GM12878 (cell line): ENCODE measurements around the gene NAMPT. TPM values are rescaled to one million over a fixed set of nuclear protein-coding genes. Genes with fewer than 3 reads are reported as not detected.
A peak's percentile ranks its signal among the peaks of the same experiment; 100 is the strongest.

Experiments used
- ATAC-seq: fragments of 200-7000 bp; cut with Tn5 transposase; 3 replicates; pipeline ENCODE4 v1.9.1; 2020; ENCODE audit warnings: mild to moderate bottlenecking, moderate library complexity
- BruUV-seq: library from RNA; stranded (reverse); fragments of 400-500 nt; replicated peaks from 2 replicates; lab custom pipeline; 2021; lab: Mats Ljungman, UMichigan
- CTCF ChIA-PET: fragments of 300-600 bp; sonication (Branson Sonifier 250); formaldehyde crosslinking; extraction: SDS; loops from one replicate; lab custom pipeline; 2021; ENCODE audit warnings: inconsistent platforms; lab: Yijun Ruan, JAX
- POLR2A ChIA-PET: fragments of 350-600 bp; formaldehyde crosslinking; extraction: SDS; loops from one replicate; lab custom pipeline; 2021; ENCODE audit warnings: inconsistent platforms; lab: Charles Lee
- RAD21 ChIA-PET: fragments of 300-600 bp; sonication (Branson Sonifier 250); formaldehyde crosslinking; loops from one replicate; lab custom pipeline; 2023; ENCODE audit warnings: antibody characterized with exemption; ENCODE audit not compliant: unreplicated experiment; lab: Charles Lee
- SMC1A ChIA-PET: fragments of 300-600 bp; sonication (Branson Sonifier 250); formaldehyde crosslinking; loops from one replicate; lab custom pipeline; 2023; ENCODE audit not compliant: unreplicated experiment, uncharacterized antibody; lab: Charles Lee
- DNase-seq: peaks from one replicate; pipeline ENCODE4 v3.0.0-alpha.2; 2011; ENCODE audit warnings: low read depth, low spot score
- FAIRE-seq: peaks from 3 replicates; lab custom pipeline; 2011; peaks lifted over from hg19 to GRCh38; lab: Jason Lieb, UNC
- H2AFZ ChIP-seq: 2 replicates; pipeline ENCODE4 v1.6.0; 2011; ENCODE audit warnings: low read depth, low read length, control low read depth; ENCODE audit not compliant: control insufficient read depth
- H3K27ac ChIP-seq: 2 replicates; pipeline ENCODE4 v1.5.1; 2011; ENCODE audit warnings: control low read depth; ENCODE audit not compliant: control insufficient read depth, insufficient read depth
- H3K27me3 ChIP-seq, 2 experiments: replicated peaks in 1 of 2; 2 replicates each; pipeline versions ENCODE4 v1.6.0 to v1.6.1; 2011; ENCODE audit warnings: low read length in 1 of 2; ENCODE audit not compliant: control insufficient read depth in 2 of 2, insufficient read depth in 2 of 2
- H3K36me3 ChIP-seq, 2 experiments: 2 replicates each; pipeline ENCODE4 v1.5.1; 2011; ENCODE audit warnings: low read length in 1 of 2; ENCODE audit not compliant: control insufficient read depth in 2 of 2, insufficient read depth in 2 of 2
- H3K4me1 ChIP-seq: 2 replicates; pipeline ENCODE4 v1.6.1; 2011; ENCODE audit warnings: mild to moderate bottlenecking, low read length, moderate library complexity, mixed read lengths; ENCODE audit not compliant: control insufficient read depth, insufficient read depth
- H3K4me2 ChIP-seq: 2 replicates; pipeline ENCODE4 v1.6.0; 2011; ENCODE audit warnings: control low read depth; ENCODE audit not compliant: control insufficient read depth, insufficient read depth
- H3K4me3 ChIP-seq: fragments of 200-600 bp; sonication (generic); 2 replicates; pipeline ENCODE4 v1.5.1; 2016
- H3K79me2 ChIP-seq: 2 replicates; pipeline ENCODE4 v1.6.0; 2011; ENCODE audit warnings: low read length; ENCODE audit not compliant: control insufficient read depth, insufficient read depth
- H3K9ac ChIP-seq: 2 replicates; pipeline ENCODE4 v1.8.0; 2011; ENCODE audit warnings: low read length, control low read depth, mixed read lengths; ENCODE audit not compliant: control insufficient read depth, insufficient read depth
- H3K9me3 ChIP-seq: replicated peaks from 3 replicates; pipeline ENCODE4 v1.5.1; 2011; ENCODE audit warnings: mild to moderate bottlenecking, low read length; ENCODE audit not compliant: control insufficient read depth, insufficient read depth
- H4K20me1 ChIP-seq: 2 replicates; pipeline ENCODE4 v1.6.0; 2011; ENCODE audit not compliant: control insufficient read depth, insufficient read depth
- BRCA1 ChIP-seq: IDR thresholded peaks from 2 replicates; pipeline ENCODE4 v1.6.1; 2011; ENCODE audit warnings: low read depth, low read length, improper control_type of control experiment
- CBFB ChIP-seq: IDR thresholded peaks from 2 replicates; pipeline ENCODE4 v1.6.1; 2016; ENCODE audit warnings: antibody characterized with exemption, low read depth
- CREM ChIP-seq: IDR thresholded peaks from 2 replicates; pipeline ENCODE4 v1.6.1; 2014; ENCODE audit warnings: antibody characterized with exemption, low read depth
- ESRRA ChIP-seq: IDR thresholded peaks from 2 replicates; pipeline ENCODE4 v1.6.1; 2012; ENCODE audit warnings: mild to moderate bottlenecking, low read length, improper control_type of control experiment
- IRF4 ChIP-seq: IDR thresholded peaks from 2 replicates; pipeline ENCODE4 v1.6.1; 2011; ENCODE audit warnings: low read depth, low read length
- NFIC ChIP-seq: IDR thresholded peaks from 2 replicates; pipeline ENCODE4 v1.6.1; 2012; ENCODE audit warnings: low read depth, mild to moderate bottlenecking, inconsistent platforms, low read length, moderate library complexity
- POLR2AphosphoS5 ChIP-seq: IDR thresholded peaks from 2 replicates; pipeline ENCODE4 v1.6.1; 2011; ENCODE audit warnings: mild to moderate bottlenecking, low read length, inconsistent platforms
- RBBP5 ChIP-seq: fragments of 200-600 bp; sonication (generic); conservative IDR thresholded peaks from 2 replicates; pipeline ENCODE4 v1.6.1; 2016
- SUPT20H ChIP-seq: IDR thresholded peaks from 2 replicates; pipeline ENCODE4 v1.6.1; 2011; ENCODE audit warnings: low read depth, mild to moderate bottlenecking, low read length, moderate library complexity, borderline replicate concordance; ENCODE audit not compliant: control insufficient read depth
- SUZ12 ChIP-seq: fragments of 200-600 bp; sonication (generic); IDR thresholded peaks from one replicate; pipeline ENCODE4 v1.6.1; 2018; ENCODE audit warnings: antibody characterized with exemption, mild to moderate bottlenecking; ENCODE audit not compliant: unreplicated experiment
- TCF12 ChIP-seq: IDR thresholded peaks from 2 replicates; pipeline ENCODE4 v1.6.1; 2011; ENCODE audit warnings: low read depth, mild to moderate bottlenecking, low read length
- WGBS: methylation state at CpG from one replicate; pipeline ENCODE4 v1.1.6; 2016; ENCODE audit warnings: low lambda C conversion rate; ENCODE audit not compliant: insufficient replicate concordance, insufficient coverage; ENCODE audit errors: missing lambda C conversion rate; 5-methylcytosine and 5-hydroxymethylcytosine counted together
- in situ Hi-C: fragments of 300-500 bp; cut with MboI; formaldehyde crosslinking; loops from 9 replicates; pipeline ENCODE4 v1.14.3; 2018; ENCODE audit warnings: mixed read lengths
- intact Hi-C: fragments of 100-400 bp; cut with micrococcal nuclease; formaldehyde crosslinking; loops from one replicate; pipeline ENCODE4 v1.14.2; 2022; ENCODE audit not compliant: unreplicated experiment
- polyA plus RNA-seq, 11 experiments: library from polyadenylated mRNA; depleted of rRNA in 4 of 11; unstranded in 6 of 11; stranded (reverse) in 5 of 11; fragments of >200 nt; fragmentation: Nextera tagmentation in 4 of 11; fragmentation: Illumina TruSeq in 1 of 11; extraction: Ambion mirVana in 4 of 11; extraction: Trizol in 1 of 11; gene quantifications; 1 replicate in 1 of 11; 2 replicates in 10 of 11; pipeline versions ENCODE4 v1.2.1 to v1.2.3, GENCODE V29; 2011 to 2016; ENCODE audit warnings: inconsistent platforms in 2 of 11, missing spikeins in 2 of 11, low read depth in 1 of 11
- total RNA-seq, 4 experiments: library from RNA; depleted of rRNA in 3 of 4; stranded (reverse); fragments of >200 nt in 3 of 4; fragmentation: Illumina TruSeq in 1 of 4; extraction: Trizol in 1 of 4; gene quantifications; 2 replicates each; pipeline versions ENCODE4 v1.2.1 to v1.2.3, GENCODE V29; 2013 to 2021
- TF ChIP-seq, protein P1 (sequence below): fragments of 450-650 bp; formaldehyde crosslinking; IDR thresholded peaks from 2 replicates; pipeline ENCODE4 v1.4.0; 2020; ENCODE audit warnings: mild to moderate bottlenecking, moderate library complexity

NAMPT gene
- total and polyA plus RNA-seq, 10 of the 15 experiments (the other 5 are each of a cell fraction or from before 2014, with no cell fraction given) = 28.3 to 173 (median 75.0) TPM

GRCh38 chr7:106246902-106247711 lies 37.7 kb downstream of the NAMPT start:
- no peak for FAIRE-seq
- intact Hi-C loops (no loop called here), in situ Hi-C loops (no loop called here)
- H3K4me1 ChIP-seq = no peaks in the 10 kb centered on the region
- H3K4me2 ChIP-seq = no peak overlapping the region
- peaks cover 1 to 27% of the 10 kb centered on the region in 2 experiments for H3K36me3 ChIP-seq
- ChIA-PET SMC1A (interaction anchor here (1.1 kb wide), 1 partner anchor 10 kb away, joined by 4 read pairs; no protein-coding TSS in a partner anchor), RAD21 (interaction anchor here (1.5 kb wide), 1 partner anchor 67 kb away, joined by 3 read pairs; no protein-coding TSS in a partner anchor), POLR2A (interaction anchor here (0.6 kb wide), 1 partner anchor 22 kb away, joined by 4 read pairs; no protein-coding TSS in a partner anchor)
- no peaks in the 10 kb centered on the region for H3K27me3 ChIP-seq
- no peak for DNase-seq
- H4K20me1 ChIP-seq = no peaks in the 10 kb centered on the region
- H3K9ac ChIP-seq = no peak overlapping the region
- no peaks in the 10 kb centered on the region for H3K79me2 ChIP-seq
- 91% methylated on average over 5 of the region's 5 CpGs for WGBS
- no peak overlapping the region for H3K27ac ChIP-seq
- peak; percentile 13; the same call in 2 of the 3 replicates for ATAC-seq
- H2AFZ ChIP-seq = no peak overlapping the region
- BruUV-seq = no TSS peak
- TF ChIP-seq, protein P1, sequence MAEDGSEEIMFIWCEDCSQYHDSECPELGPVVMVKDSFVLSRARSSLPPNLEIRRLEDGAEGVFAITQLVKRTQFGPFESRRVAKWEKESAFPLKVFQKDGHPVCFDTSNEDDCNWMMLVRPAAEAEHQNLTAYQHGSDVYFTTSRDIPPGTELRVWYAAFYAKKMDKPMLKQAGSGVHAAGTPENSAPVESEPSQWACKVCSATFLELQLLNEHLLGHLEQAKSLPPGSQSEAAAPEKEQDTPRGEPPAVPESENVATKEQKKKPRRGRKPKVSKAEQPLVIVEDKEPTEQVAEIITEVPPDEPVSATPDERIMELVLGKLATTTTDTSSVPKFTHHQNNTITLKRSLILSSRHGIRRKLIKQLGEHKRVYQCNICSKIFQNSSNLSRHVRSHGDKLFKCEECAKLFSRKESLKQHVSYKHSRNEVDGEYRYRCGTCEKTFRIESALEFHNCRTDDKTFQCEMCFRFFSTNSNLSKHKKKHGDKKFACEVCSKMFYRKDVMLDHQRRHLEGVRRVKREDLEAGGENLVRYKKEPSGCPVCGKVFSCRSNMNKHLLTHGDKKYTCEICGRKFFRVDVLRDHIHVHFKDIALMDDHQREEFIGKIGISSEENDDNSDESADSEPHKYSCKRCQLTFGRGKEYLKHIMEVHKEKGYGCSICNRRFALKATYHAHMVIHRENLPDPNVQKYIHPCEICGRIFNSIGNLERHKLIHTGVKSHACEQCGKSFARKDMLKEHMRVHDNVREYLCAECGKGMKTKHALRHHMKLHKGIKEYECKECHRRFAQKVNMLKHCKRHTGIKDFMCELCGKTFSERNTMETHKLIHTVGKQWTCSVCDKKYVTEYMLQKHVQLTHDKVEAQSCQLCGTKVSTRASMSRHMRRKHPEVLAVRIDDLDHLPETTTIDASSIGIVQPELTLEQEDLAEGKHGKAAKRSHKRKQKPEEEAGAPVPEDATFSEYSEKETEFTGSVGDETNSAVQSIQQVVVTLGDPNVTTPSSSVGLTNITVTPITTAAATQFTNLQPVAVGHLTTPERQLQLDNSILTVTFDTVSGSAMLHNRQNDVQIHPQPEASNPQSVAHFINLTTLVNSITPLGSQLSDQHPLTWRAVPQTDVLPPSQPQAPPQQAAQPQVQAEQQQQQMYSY = no peak
- no peak for TF ChIP-seq CBFB
- no peak for TF ChIP-seq NFIC
- no peak for TF ChIP-seq IRF4
- TF ChIP-seq ESRRA = no peak
- TF ChIP-seq RBBP5 = no peak
- no peak for TF ChIP-seq BRCA1
- TF ChIP-seq SUPT20H = no peak
- no peak for TF ChIP-seq POLR2AphosphoS5
- no peak for TF ChIP-seq TCF12
- TF ChIP-seq SUZ12 = no peak
- TF ChIP-seq CREM = no peak
- TF ChIP-seq, all 136 proteins: peak for 0
- Histone ChIP-seq H3K4me3 (no peak overlapping the region), H3K9me3 (peaks cover 9% of the 10 kb centered on the region; the same call in 2 of the 3 replicates)
- CTCF ChIA-PET = no interaction called here
